HL-60 (cell line): ENCODE data around the gene CAMTA1.

Experiments used
- GABPA ChIP-seq: IDR thresholded peaks from 2 replicates; pipeline ENCODE4 v1.6.1; 2012; ENCODE audit warnings: low read depth
- POLR2AphosphoS5 ChIP-seq: IDR thresholded peaks from 2 replicates; pipeline ENCODE4 v1.6.1; 2012; ENCODE audit warnings: low read depth
- SPI1 ChIP-seq: IDR thresholded peaks from 2 replicates; pipeline ENCODE4 v1.6.1; 2012; ENCODE audit warnings: low read depth, mild to moderate bottlenecking, borderline replicate concordance
- TF ChIP-seq, protein P1 (sequence below): IDR thresholded peaks from one replicate; pipeline ENCODE4 v1.5.1; 2011; ENCODE audit warnings: low read length, control low read depth, inconsistent platforms; ENCODE audit not compliant: insufficient read depth
- TF ChIP-seq, protein P2 (sequence below): IDR thresholded peaks from 2 replicates; pipeline ENCODE4 v1.6.1; 2012; ENCODE audit warnings: low read depth; ENCODE audit not compliant: insufficient replicate concordance

DNA sequence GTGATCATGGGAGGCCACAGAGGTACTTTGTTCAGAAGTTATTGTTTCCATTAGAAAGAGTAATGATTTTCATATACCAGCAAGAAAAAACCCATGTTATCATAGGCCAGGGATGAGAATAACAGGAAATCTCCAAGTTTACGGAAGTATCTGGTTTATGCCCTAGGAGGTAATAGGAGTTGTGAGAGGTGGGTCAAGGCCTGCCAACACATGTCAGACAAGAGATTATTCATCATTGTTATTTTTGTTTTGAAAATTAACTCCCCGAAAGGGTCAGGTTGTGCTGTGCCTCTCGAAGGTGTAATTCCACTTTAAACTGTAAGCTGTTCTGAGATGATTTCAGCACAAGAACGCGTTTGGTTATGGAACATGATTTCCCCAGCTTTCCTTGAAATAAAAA lies 218.4 kb downstream of the CAMTA1 start:
- TF ChIP-seq, protein P1, sequence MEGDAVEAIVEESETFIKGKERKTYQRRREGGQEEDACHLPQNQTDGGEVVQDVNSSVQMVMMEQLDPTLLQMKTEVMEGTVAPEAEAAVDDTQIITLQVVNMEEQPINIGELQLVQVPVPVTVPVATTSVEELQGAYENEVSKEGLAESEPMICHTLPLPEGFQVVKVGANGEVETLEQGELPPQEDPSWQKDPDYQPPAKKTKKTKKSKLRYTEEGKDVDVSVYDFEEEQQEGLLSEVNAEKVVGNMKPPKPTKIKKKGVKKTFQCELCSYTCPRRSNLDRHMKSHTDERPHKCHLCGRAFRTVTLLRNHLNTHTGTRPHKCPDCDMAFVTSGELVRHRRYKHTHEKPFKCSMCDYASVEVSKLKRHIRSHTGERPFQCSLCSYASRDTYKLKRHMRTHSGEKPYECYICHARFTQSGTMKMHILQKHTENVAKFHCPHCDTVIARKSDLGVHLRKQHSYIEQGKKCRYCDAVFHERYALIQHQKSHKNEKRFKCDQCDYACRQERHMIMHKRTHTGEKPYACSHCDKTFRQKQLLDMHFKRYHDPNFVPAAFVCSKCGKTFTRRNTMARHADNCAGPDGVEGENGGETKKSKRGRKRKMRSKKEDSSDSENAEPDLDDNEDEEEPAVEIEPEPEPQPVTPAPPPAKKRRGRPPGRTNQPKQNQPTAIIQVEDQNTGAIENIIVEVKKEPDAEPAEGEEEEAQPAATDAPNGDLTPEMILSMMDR: no peak
- no peak for TF ChIP-seq POLR2AphosphoS5
- TF ChIP-seq SPI1: no peak
- TF ChIP-seq GABPA: no peak
- TF ChIP-seq, protein P2, sequence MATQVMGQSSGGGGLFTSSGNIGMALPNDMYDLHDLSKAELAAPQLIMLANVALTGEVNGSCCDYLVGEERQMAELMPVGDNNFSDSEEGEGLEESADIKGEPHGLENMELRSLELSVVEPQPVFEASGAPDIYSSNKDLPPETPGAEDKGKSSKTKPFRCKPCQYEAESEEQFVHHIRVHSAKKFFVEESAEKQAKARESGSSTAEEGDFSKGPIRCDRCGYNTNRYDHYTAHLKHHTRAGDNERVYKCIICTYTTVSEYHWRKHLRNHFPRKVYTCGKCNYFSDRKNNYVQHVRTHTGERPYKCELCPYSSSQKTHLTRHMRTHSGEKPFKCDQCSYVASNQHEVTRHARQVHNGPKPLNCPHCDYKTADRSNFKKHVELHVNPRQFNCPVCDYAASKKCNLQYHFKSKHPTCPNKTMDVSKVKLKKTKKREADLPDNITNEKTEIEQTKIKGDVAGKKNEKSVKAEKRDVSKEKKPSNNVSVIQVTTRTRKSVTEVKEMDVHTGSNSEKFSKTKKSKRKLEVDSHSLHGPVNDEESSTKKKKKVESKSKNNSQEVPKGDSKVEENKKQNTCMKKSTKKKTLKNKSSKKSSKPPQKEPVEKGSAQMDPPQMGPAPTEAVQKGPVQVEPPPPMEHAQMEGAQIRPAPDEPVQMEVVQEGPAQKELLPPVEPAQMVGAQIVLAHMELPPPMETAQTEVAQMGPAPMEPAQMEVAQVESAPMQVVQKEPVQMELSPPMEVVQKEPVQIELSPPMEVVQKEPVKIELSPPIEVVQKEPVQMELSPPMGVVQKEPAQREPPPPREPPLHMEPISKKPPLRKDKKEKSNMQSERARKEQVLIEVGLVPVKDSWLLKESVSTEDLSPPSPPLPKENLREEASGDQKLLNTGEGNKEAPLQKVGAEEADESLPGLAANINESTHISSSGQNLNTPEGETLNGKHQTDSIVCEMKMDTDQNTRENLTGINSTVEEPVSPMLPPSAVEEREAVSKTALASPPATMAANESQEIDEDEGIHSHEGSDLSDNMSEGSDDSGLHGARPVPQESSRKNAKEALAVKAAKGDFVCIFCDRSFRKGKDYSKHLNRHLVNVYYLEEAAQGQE: no peak
